HT-29 (cell line): ENCODE results near the gene SORBS2. TPM values are rescaled to one million over a fixed set of nuclear protein-coding genes. Genes with fewer than 3 reads are reported as not detected.

ENCODE experiments used
- DNase-seq: peaks from one replicate; pipeline ENCODE4 v3.0.0-alpha.2; 2015; ENCODE audit warnings: low spot score
- total RNA-seq: library from RNA; depleted of rRNA; stranded (reverse); fragments of >200 nt; shearing (Covaris generic); gene quantifications from 2 replicates; pipeline ENCODE4 v1.2.3, GENCODE V29; 2014

The SORBS2 gene
- total RNA-seq, 1 experiment from 2014 or later, result 3.1 TPM

DNA sequence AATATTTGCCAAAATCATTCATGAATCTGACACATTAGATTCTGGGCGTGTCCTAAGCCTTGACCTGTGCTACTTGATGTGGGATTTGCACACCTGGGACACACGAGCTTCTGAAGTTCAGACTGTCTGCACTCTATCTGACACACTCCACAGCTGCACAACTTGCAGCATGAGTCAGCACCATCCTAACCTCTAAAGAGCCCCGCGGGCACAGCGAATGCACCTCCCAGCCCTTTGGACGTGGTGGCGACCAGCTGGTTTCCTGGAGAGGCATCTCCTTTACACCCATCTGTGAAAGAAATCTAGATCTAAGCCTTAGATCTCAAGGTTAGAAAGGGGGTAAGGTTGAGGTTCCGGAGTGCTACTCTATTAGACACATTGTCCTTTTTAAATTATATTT, 69.2 kb downstream of the SORBS2 start:
- no peak for DNase-seq

DNA sequence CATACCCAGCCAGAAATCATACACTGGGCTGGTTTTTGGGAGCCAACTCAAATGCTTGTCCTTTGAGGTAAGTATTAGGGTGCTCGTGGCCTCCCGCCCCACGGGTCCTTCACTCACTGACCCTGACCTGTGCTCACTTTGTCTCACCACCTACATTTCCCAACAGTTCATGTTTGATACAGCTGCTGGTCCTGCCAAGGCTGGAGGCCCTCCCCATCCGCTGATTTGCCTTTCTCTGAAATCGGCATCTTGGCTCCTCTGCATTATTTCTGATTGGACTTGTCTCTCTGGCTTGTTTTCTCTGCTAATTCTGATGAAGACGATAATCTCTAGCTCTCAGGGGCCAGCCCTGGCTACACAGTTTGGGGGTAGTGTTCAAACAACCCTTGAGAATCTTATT, 70.2 kb downstream of the SORBS2 start:
- no peak for DNase-seq

DNA sequence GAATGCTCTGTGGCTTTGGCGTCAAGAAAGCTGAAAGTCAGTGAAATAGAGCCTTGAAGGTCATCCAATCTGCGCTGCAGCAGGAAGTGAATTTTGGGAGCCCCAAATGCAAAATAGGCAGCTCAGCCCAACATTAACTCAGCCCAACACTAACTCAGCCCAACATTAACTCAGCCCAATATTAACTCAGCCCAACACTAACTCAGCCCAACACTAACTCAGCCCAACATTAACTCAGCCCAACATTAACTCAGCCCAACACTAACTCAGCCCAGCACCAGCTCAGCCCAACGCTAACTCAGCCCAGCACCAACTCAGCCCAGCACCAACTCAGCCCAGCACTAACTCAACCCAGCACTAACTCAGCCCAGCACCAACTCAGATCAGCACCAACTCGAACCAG, 71.5 kb downstream of the SORBS2 start:
- no peak for DNase-seq

DNA sequence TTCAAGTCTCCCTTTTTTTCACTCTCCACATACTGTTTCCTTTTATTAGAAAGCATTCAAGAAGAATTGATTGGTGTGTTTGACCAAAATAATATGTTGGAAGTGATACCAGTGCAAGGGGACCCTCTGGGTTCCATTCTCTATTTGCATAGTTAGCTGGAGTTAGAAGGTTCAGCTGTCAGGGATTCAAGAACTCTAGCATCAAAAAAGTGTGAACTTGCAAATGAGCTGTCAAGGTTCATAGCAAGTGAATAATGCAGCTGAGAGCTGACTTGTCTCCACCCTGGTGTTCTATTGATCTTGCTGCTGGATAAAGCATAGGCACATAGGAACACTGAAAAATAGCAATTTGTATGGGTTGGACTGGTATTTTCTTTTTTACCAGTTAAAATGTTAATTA, 73.2 kb downstream of the SORBS2 start:
- DNase-seq, result no peak

DNA sequence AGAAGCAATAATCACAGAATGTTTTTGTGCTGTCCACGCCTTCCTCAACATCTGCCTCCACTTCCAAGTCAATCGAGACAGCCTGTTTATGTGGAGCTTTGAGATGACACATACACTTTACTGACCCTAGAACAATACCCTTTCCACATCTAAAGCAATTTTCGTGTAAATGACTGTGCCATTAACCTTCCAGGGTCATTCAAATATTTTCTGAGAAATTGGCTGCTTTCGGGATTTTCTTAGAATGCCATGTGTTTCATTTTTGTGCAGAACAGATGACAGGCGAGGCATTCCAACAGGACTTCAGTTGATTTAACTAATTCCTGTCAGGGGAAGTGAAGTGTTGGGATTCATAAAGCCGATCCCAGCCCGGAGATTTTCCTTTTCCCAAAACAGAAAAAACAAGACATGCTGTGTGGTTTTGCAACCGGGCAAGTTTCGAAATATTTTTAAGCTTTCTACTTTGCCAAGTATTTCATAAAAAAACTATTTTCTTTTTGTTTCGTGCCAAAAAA, 73.9 kb downstream of the SORBS2 start:
- no peak for DNase-seq

DNA sequence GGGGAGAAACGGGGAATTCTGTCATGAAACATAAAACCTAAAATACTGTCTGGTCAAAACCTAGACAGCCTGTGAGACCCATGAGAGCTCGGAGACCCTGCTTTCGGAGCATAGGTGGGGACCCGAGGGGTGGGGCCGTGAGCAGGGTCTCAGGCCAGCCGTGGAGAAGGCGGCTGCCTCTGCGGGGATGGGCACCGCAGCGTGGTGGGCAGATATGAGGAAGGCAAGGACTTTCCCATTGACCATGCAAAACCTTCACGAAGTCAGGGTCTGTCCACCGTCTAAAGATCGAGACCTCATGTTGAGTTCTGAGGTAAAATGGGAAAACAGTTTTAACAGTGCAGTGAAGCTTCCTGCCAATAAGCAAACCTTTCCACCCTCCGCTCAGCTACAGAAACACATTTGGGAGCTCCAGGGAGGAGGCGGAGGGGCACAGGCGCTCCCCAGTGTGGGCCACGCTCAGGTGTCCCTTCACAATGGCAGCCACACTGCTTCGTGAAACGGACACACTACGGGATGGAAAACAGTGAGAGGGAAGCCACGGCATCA, 74.4 kb downstream of the SORBS2 start:
- no peak for DNase-seq

DNA sequence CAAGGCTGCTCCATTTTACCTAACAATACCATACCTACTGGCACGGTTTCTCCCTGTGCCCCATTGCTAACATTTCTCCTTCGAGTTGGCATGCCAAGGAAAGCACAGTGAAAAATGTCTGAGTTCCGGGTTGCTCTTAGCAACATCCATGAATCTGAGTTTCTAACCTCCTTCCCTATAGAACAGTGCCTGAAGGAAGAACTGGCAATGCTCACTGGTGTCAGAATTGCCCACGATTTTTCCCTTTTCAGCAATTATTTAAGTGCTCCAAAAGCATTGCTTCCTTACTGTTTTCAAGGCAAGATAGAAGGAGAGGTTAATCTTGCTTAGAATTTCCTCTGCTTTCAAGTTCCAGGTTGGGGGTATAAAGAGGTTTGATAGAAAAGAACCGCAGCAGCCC, 75.1 kb downstream of the SORBS2 start:
- no peak for DNase-seq

DNA sequence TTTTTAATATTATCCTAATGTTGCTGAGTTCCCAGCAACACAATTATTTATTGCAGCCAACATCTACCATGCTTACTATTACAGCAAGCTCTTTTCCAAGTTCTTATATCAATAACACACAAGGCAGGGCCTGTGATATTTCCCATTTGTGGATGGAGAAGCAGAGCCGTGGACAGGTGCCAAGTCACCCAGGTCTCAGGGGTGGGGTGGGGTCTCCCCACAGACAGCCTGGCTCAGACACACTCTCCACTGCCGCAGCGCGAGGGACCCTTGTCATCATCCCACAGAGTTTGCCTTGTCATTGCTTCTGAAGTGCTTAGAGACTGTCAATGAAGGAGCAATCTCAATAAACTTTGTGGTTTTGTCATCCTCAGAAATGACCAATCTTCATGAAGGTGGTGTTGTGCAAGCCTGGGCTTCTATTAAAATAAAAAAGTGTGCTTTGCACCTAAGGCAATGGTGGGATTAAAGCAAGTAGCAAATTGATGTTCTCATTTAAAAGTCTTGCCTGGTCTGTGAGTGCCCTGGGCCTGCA, 76.1 kb downstream of the SORBS2 start:
- DNase-seq, result no peak

DNA sequence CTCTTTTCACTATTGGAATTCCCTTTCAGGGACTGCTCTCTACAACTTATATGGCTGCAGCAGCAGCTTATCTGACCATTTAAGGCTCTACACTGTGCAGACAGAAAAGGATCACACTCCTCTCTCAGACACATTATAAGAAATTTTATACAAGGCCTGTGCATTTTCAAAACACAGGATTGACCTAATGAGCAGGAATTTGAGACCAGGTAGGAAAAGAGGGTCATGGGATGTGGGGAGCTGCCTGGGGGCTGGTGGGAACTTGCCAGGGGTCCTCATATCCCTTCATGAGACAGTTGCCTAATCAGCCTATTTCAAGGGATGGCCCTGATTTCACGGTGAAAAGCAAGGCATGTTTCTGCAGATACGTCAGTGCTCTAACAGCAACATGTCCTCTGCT, 77.1 kb downstream of the SORBS2 start:
- DNase-seq, result no peak

DNA sequence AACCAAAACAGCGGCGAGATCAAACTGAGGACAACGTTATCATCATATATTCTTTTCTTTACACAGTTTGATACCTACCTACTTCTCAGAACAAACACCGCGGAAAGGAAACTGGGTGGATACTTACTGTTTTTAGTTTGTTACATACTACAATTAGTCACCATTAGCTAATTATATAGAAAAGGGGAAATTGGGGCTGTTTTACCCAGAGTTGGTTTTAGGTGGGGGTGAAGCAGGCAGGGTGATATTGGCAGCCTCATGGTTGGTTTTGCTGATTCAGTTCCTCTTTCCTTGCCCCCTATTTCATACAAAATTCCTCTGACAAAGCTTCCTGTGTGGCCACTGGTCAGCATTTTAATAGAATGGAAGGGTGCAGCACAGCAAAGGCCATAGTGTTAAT, 77.8 kb downstream of the SORBS2 start:
- DNase-seq, result no peak

DNA sequence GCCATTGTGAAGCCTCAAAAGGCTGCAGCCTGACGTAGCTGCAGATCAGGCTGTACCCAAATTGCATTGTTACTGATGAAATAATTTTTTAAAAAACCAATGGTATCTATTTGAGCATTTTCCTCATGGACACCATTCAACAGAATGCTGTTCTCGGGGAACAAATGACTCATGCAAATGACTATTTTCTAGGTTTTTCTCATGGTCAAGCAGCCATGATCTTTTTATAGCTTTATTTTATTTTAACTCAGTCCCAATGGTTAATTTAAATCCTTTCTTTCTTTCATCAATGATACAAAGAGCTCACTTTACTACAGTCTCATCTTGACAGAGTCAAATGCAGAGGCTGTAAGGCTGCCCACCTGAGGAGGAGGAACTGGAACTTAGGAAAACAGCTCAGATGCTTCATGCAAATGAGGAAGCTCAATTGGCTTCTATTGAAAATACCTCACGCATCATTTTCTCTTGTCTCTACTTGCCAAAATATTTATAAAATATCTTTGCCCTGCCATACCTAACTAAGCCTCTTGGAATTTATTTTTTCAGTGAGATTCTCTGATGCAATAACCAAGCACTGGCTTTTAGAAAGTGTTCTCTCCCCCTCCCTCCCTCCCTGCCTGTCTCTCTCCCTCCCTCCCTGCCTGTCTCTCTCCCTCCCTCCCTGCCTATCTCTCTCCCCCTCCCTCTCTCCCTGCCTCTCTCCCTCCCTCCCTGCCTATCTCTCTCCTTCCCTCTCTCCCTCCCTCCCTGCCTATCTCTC, 81.0 kb downstream of the SORBS2 start:
- no peak for DNase-seq

DNA sequence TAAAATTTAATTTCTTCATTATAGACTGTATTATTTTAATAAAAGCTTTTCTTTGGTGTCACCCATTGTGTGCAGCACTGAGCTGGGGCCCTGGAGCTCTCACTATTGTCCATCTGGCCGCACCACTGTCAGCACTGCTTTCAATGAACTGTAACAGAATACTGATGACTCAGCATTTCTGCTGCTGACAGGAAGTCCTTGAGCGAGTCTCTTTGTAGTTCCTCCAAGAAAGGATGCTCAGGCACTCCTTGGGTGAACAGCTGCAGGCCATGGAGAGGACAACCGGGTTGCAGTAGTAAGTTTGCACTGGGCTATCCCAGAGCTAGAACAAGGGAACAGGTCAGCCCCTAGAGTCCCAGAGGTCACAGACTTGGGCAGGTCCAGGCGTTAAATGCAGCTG, 81.6 kb downstream of the SORBS2 start:
- DNase-seq, result no peak

DNA sequence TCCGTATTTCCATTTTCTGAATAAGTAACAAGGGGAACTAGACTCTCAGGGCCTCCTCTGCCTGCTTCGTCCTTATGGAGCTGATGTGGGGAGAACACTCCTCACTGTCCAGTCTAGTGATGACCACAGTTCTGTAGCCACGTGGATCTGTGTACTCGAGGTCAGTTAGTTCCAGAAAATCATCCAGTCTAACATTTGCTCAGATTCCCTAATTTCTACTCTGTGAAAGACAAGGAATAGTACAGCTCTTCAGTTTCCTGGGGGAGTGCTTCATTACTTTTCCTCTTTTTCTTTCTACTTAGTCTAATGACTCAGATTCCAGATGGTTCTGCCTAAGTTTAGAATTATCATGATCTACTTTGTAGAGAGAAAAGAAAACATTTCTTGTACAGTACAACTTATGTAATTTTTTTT, 82.6 kb downstream of the SORBS2 start:
- no peak for DNase-seq

DNA sequence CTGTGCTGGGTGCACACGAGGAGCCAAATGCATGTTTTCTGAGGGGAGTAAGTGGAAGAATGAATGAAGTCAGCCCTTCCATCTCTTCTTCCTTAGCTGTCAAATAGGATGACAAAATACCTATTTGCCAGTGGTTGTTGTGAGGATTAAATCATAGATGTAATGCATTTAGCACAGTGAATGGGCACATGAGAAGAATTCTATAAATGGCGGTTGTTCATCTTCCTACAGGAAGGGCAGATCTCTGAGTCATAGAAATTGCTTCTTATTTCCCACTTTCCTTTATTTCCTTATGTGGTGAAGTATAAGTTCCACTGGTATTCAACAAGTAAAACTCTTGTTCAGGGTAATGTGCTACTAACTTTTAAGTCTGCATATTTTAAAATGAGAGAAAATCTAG, 83.1 kb downstream of the SORBS2 start:
- DNase-seq, result no peak

DNA sequence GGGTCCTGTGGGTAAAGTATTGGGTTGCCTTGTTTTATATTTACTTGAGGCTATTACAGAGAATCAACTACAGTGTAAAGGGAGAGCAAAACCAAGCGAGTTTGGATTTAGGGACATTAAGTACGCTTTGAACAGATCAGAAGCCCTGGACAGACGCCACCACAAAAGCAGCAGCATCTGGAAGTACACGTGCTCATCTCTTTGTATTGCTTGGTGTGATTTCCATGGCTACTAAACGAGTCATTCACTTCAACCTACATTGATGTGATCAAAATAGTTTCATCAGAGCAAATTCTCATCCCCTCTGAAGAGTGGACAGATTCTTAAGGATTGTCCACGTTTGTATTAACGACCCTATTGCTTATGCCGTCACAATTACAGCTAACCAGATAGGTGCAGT, 85.1 kb downstream of the SORBS2 start:
- no peak for DNase-seq

DNA sequence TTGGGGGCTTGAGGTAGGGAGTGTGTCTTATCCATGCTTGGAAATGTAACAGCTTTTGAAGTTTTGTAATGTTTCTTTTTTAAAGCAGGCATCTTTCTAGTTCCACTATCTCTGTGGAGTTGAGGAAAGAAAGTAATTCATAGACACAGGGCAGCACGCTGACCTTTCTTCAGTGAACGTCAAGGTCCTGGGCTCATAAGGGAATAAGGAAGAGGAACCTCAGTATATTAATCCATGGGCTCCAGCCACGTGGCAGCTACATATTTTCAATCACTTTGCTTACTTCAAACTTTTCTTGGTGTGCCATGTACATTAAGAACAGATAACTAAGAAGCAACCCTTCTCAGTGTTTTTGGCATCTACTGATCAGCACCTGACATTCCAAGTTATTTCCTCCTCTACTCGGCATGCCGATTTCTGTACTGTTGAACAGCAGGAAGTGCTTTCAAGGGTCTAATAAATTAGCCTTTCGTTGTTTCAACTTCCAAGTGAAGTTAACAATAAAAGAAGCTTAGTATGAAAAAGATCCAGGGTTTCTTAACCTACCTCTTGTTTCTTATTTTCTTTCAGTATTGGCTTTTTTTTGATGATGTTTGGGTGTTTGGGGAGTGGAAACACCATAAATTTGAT, 88.2 kb downstream of the SORBS2 start:
- DNase-seq, result no peak

DNA sequence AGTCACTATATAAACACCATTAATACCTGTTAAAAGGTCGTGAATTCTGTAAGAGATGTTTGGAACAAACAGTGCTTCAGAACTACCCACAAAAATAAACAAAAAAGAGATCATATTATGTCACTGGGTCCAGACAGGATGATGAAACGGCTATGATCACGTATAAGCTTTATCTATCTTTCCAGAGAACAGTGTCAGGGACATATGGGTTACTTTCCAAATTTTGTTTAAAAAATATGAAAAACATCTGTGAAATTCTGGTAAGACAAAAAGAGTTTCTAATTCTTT, 90.0 kb downstream of the SORBS2 start:
- no peak for DNase-seq

DNA sequence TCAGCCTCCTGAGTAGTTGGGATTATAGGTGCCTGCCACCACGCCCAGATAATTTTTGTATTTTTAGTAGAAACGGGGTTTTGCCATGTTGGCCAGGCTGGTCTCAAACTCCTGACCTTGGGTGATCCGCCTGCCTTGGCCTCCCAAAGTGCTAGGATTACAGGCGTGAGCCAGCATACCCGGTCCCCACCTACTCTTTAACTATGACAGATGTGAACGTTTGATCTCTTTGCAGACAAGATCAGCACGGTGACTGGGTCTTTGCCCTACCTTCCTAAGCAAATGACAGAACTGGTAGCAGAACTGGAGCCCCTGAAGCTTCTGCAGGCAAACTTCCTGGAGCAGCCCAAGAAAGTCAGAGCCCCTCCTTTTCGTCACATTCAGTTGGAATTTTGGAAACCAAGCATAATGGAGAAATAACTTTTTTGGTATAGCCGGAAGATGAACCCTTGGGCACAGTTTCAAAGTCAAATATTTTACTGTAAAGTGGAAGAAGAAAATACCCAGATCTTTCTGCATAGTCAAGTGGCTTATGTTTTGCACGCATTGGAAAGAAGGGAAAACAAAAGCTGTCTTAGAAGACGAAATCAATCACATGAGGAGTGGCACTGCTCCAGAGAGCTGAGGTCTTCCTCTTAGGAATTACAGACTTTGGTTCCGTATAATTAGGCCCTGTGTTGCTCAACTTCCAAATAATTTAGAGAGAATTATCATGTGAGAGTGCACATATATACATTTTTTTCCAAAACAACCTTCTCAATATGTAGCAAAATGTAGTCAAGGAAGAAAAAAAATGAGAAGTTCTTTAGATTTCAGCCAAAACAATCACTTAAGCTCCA, 90.6 kb downstream of the SORBS2 start:
- no peak for DNase-seq

DNA sequence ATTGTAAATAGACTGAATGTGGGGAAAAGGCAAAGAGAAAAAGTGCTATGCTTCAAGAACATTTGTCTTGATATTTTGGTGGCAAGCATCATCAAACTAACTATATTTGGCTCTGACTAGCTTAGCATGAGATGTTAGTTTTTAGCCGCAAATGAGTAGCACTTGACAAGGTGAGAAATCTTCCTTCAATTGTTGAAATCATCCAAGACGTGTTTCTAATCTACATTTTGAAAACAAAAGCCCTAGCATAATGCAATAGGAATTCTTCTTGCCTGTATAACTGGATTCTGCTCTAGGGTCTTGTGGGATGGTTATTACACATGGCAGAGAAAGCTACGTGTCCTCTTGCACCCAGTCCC, 92.5 kb downstream of the SORBS2 start:
- no peak for DNase-seq

DNA sequence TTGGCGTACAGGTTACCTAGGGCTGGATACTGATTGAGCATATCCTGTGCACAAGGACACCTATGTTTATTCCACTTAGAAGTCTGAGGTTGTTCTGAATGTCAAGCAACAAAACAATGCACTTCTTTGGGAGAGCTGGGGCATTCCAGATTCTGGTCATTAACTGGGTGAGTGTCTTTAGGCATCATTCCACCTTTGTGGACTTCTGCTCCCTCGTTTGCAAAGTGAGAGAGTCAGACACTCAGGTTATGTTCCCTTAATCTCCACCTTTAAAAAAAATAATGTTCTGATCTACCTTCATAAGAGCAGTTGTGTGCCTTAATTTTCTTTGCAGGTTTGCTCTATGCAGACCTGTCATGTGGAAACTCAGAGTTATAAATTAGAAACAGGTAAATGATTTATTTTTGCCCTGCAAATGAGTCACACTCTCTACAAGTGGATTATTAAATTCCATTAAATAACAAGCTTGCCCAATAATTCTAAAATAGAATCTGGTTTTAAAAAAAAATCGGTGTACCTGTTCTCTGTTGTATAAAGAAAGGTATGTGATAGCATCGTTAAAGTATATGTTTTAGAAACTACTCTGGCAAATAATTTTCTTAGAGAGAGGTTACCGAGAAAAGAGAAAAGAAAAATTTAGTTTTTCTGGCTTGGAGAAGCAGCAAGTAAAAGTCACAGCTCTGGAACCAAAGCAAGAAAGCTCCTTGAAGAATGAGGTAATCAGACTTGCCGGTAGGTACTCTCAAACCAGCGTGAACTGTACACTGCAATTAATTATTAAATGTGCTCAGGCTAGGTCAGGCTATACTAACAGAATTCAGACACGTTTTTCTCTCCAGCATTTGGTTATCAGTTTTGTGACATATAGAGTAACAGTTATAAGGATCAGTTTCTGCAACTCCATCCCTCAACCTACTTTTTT, 93.2 kb downstream of the SORBS2 start:
- DNase-seq, result no peak

DNA sequence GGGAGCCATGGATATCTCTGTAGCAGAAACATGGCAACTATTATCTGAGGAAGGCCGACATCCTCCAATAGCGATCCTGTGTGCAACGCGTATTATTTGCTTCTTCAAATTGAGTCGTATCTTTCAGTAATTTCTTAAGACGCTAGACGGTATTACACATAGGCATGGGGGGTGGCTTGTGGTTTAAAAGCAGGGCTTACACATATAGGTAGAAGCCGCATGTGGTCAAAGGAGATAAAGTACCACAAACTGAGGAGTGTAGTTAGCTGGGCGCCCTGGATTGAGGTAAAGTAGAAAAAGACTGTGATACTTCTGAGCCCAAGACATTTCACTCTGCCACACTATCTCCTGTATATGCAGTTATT, 94.6 kb downstream of the SORBS2 start:
- DNase-seq, result no peak
